Thyroid gland (tissue), 4 donors: ENCODE results near the gene GLIS1.

Experiments used
- CTCF ChIP-seq, 6 experiments: fragments of 200-600 bp in 3 of 6; fragments of 450-650 bp in 3 of 6; sonication (generic) in 3 of 6; IDR thresholded peaks; one replicate each; pipeline ENCODE4 v1.5.1; 2016 to 2019; ENCODE audit warnings: antibody characterized with exemption in 6 of 6, mild to moderate bottlenecking in 2 of 6, inconsistent platforms in 1 of 6, moderate library complexity in 1 of 6
- POLR2A ChIP-seq, 2 donors: fragments of 450-650 bp; IDR thresholded peaks; one replicate each; pipeline ENCODE4 v1.6.1; 2017; ENCODE audit warnings: antibody characterized with exemption in 2 of 2, mild to moderate bottlenecking in 2 of 2, moderate library complexity in 1 of 2

DNA sequence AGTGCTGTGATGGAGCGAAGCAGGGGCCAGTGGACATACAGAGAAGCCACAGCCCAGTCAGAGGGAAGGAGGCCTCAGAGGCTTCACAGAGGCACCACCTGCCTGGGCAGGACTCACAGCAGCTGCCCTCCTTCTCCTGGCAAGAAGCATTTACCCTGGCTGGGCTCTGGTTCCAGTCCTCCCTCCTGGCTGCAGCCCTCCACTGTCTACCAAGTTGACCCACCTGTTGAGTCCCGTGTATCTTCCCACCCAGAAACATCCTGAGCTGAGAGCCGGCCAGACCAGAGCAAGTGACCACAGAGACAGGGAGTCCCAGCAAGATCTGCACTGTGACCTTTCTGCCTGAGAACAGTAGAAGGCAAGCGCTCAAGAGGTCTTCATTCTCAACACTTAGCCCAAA, 49.7 kb downstream of the GLIS1 start:
- TF ChIP-seq CTCF (IDR thresholded peaks at IDR 0.05), result no peak
- no peak for TF ChIP-seq POLR2A (IDR thresholded peaks at IDR 0.05)
